ENCODE measurements around the gene DUSP3.

The DUSP3 gene

DNA sequence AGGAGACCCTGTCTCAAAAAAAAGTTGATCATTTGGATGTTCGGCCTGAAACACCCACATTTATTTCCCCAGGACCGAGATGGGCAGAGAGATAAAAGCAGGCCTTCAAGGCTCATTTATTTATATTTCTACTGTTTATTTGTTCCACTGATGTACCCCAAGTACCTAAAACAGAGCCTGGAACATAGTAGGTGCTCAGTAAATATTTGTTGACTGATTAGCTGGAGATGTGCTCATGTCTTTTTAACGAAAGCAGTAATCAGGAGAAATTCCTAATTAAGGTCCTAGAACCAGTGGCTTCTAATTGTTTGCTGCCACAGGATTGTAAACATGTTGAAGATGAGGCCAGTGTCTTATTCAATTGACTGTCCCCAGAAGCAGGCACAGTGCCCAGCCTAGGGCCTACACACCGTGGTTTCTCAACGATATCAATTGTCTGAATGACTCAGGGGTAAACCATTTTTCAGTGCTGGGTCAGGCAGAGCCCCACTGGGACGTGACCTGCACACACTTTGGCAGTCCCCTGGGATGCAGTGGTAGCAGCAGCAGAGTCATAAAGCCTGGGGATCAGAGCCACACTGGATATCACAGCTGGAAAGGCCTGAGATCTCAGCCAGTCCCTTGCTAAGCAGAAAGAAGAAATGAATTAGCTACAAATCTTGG is 54.9 kb downstream of the DUSP3 start:
- FAIRE-seq (no peak), DNase-seq (ENCODE audit: insufficient read length, low spot score) (no peak)
- TF ChIP-seq POU2F2 (IDR thresholded peaks at IDR 0.05; ENCODE audit: low read depth, low read length): no peak
- no peak for TF ChIP-seq TAF1 (IDR thresholded peaks at IDR 0.05; ENCODE audit: low read depth, low read length)
- TF ChIP-seq SPI1 (IDR thresholded peaks at IDR 0.05; ENCODE audit: low read depth, low read length): no peak
- TF ChIP-seq PAX5 (IDR thresholded peaks at IDR 0.05; ENCODE audit: insufficient read depth, low read length, severe bottlenecking): no peak
- no peak for TF ChIP-seq POLR2A (IDR thresholded peaks at IDR 0.05; ENCODE audit: low read depth, low read length)
- no peak for TF ChIP-seq POLR2AphosphoS5 (IDR thresholded peaks at IDR 0.05; ENCODE audit: low read depth, low read length)

DNA sequence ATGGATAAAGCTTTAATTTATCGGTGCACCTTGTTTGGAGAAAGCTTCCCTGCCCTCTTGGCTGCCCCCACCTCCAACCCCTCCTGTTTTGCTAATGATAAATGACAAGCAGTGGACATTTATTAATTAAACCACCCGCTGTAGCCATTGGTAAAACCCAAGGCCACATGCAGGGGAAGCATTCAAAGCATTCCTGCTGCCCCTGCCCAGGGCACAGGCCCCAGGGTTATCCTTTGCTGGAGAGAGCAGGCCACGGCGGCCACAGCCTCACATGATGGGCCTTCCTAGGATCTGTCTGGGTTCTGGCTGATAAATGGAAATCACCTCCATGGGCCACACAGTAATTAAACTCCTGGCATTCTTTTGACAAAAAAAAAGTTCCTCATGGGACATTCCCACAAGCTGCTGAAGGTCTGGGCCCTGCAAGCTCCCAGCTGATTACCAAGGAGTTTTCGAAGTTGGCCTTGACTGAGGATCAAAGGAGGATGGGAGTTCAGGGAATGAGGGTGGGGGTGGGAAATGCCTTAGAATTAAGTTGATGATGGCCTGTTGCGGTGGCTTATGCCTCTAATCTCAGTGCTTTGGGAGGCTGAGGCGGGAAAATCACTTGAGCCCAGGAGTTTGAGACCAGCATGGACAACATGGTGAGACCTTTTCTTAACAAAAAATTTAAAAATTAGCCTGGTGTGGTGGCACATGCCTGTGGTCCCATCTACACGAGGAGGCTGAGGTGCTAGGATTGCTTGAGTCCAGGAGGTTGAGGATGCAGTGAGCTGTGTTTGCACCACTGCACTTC is 55.7 kb downstream of the DUSP3 start:
- FAIRE-seq: no peak
- DNase-seq (ENCODE audit: insufficient read length, low spot score): no peak
- TF ChIP-seq TAF1 (IDR thresholded peaks at IDR 0.05; ENCODE audit: low read depth, low read length): no peak
- TF ChIP-seq SPI1 (IDR thresholded peaks at IDR 0.05; ENCODE audit: low read depth, low read length): no peak
- no peak for TF ChIP-seq POLR2AphosphoS5 (IDR thresholded peaks at IDR 0.05; ENCODE audit: low read depth, low read length)
- TF ChIP-seq POU2F2 (IDR thresholded peaks at IDR 0.05; ENCODE audit: low read depth, low read length): no peak
- TF ChIP-seq PAX5 (IDR thresholded peaks at IDR 0.05; ENCODE audit: insufficient read depth, low read length, severe bottlenecking): no peak
- TF ChIP-seq POLR2A (IDR thresholded peaks at IDR 0.05; ENCODE audit: low read depth, low read length): no peak

- TF ChIP-seq SPI1 (IDR thresholded peaks at IDR 0.05; ENCODE audit: low read depth, low read length): no peak
- TF ChIP-seq POLR2A (IDR thresholded peaks at IDR 0.05; ENCODE audit: low read depth, low read length): no peak
- no peak for TF ChIP-seq TAF1 (IDR thresholded peaks at IDR 0.05; ENCODE audit: low read depth, low read length)
- TF ChIP-seq POU2F2 (IDR thresholded peaks at IDR 0.05; ENCODE audit: low read depth, low read length): no peak
- TF ChIP-seq POLR2AphosphoS5 (IDR thresholded peaks at IDR 0.05; ENCODE audit: low read depth, low read length): no peak
- TF ChIP-seq PAX5 (IDR thresholded peaks at IDR 0.05; ENCODE audit: insufficient read depth, low read length, severe bottlenecking): no peak
- DNase-seq (ENCODE audit: insufficient read length, low spot score) (no peak), FAIRE-seq (no peak)
These were observed 56.5 kb downstream of the DUSP3 start for GRCh38 chr17:43722269-43722619.

GRCh38 chr17:43721537-43722268 is 57.1 kb downstream of the DUSP3 start:
- DNase-seq (ENCODE audit: insufficient read length, low spot score) (no peak), FAIRE-seq (no peak)
- TF ChIP-seq PAX5 (IDR thresholded peaks at IDR 0.05; ENCODE audit: insufficient read depth, low read length, severe bottlenecking) (no peak), POU2F2 (IDR thresholded peaks at IDR 0.05; ENCODE audit: low read depth, low read length) (no peak), POLR2AphosphoS5 (IDR thresholded peaks at IDR 0.05; ENCODE audit: low read depth, low read length) (no peak), TAF1 (IDR thresholded peaks at IDR 0.05; ENCODE audit: low read depth, low read length) (no peak), SPI1 (IDR thresholded peaks at IDR 0.05; ENCODE audit: low read depth, low read length) (no peak), POLR2A (IDR thresholded peaks at IDR 0.05; ENCODE audit: low read depth, low read length) (no peak)

DNA sequence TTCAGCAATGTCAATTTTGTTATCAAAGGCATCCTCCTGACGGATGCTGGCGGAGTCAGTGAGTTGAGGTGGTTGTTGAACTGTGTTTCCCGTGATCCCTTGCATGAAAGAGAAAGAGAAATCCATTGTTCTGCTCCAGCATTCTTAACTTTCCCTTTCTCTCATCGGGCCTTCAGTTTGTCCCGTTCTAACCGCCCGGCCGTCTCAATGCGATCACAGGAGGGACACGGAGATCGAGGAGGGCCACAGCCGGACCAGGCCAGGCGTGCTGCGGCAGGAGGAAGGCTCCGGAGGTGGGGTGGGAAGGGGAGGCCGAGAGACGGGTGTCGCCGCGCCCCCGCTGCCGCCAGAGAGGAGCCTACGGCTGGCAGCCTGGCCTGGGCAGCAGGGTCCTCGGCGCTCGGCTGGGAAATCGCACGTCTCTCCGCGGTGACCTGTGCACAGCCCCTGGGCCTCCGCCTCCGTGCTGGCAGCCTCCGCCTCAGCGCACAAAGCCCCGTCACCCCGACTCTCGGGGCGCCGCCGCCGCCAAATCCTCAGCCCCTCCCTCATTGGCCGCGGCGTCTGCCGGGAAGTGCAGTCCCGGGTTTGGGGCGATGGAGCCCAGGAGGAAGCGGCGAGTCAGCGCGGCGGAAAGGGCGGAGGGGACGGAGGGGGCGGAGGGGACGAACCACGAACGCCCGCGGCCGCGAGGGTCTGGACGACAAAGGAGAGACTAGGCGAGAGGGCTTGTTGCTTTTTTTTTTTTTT is 58.3 kb downstream of the DUSP3 start:
- TF ChIP-seq POLR2A (IDR thresholded peaks at IDR 0.05; ENCODE audit: low read depth, low read length) (peak; percentile 43), POLR2AphosphoS5 (IDR thresholded peaks at IDR 0.05; ENCODE audit: low read depth, low read length) (peak; percentile 62; the same call in 1 of the 2 replicates), TAF1 (IDR thresholded peaks at IDR 0.05; ENCODE audit: low read depth, low read length) (no peak), POU2F2 (IDR thresholded peaks at IDR 0.05; ENCODE audit: low read depth, low read length) (no peak), SPI1 (IDR thresholded peaks at IDR 0.05; ENCODE audit: low read depth, low read length) (peak; percentile 26; the same call in 1 of the 2 replicates), PAX5 (IDR thresholded peaks at IDR 0.05; ENCODE audit: insufficient read depth, low read length, severe bottlenecking) (no peak)
- peak; percentile 83 for DNase-seq (ENCODE audit: insufficient read length, low spot score)
- no peak for FAIRE-seq

GRCh38 chr17:43719578-43719977 is 59.2 kb downstream of the DUSP3 start:
- FAIRE-seq (peak; percentile 59), DNase-seq (ENCODE audit: insufficient read length, low spot score) (no peak)
- no peak for TF ChIP-seq POLR2A (IDR thresholded peaks at IDR 0.05; ENCODE audit: low read depth, low read length)
- TF ChIP-seq TAF1 (IDR thresholded peaks at IDR 0.05; ENCODE audit: low read depth, low read length): no peak
- no peak for TF ChIP-seq POU2F2 (IDR thresholded peaks at IDR 0.05; ENCODE audit: low read depth, low read length)
- TF ChIP-seq PAX5 (IDR thresholded peaks at IDR 0.05; ENCODE audit: insufficient read depth, low read length, severe bottlenecking): no peak
- no peak for TF ChIP-seq POLR2AphosphoS5 (IDR thresholded peaks at IDR 0.05; ENCODE audit: low read depth, low read length)
- peak; percentile 82 for TF ChIP-seq SPI1 (IDR thresholded peaks at IDR 0.05; ENCODE audit: low read depth, low read length)

DNA sequence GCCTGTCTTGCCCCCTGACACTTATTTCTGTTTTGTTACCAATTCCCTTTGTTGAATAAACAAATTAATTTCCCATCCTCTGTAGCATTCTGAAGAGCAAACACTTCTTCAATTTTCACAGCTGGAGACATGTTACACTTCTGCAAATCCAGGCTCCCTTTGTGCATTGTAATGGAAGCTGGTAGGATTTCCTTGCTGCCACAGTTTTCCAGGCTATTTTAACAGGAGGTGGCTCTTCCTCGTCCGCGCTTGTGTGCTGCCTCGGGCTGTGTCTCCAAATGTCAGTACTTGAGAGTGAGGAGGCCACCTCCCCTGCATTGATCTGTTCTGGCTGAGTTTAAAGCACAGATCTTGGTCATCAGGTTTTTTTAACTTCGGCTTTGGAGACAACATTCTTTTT is 60.2 kb downstream of the DUSP3 start:
- FAIRE-seq (no peak), DNase-seq (ENCODE audit: insufficient read length, low spot score) (no peak)
- TF ChIP-seq TAF1 (IDR thresholded peaks at IDR 0.05; ENCODE audit: low read depth, low read length): no peak
- no peak for TF ChIP-seq POLR2AphosphoS5 (IDR thresholded peaks at IDR 0.05; ENCODE audit: low read depth, low read length)
- TF ChIP-seq SPI1 (IDR thresholded peaks at IDR 0.05; ENCODE audit: low read depth, low read length): no peak
- no peak for TF ChIP-seq POLR2A (IDR thresholded peaks at IDR 0.05; ENCODE audit: low read depth, low read length)
- TF ChIP-seq POU2F2 (IDR thresholded peaks at IDR 0.05; ENCODE audit: low read depth, low read length): no peak
- no peak for TF ChIP-seq PAX5 (IDR thresholded peaks at IDR 0.05; ENCODE audit: insufficient read depth, low read length, severe bottlenecking)

DNA sequence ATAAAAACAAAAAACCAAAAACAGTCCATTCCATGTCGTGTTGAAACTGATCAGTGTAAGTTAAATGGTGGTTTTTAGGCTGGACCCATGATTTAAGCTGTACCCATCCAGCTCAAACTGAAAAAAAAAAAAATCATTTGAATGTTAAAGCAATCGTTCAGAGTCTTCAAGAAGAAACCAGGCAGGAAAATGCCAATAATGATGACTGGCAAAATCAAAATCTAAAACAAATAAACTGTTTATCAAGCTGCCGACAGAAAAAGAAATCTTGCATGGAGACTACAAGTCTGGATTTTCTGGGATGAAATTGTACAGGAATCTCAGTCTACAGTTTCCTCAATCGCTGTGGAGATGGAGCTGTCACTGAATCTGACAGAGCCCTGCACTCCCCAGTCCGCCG is 60.9 kb downstream of the DUSP3 start:
- FAIRE-seq: no peak
- no peak for DNase-seq (ENCODE audit: insufficient read length, low spot score)
- no peak for TF ChIP-seq PAX5 (IDR thresholded peaks at IDR 0.05; ENCODE audit: insufficient read depth, low read length, severe bottlenecking)
- TF ChIP-seq TAF1 (IDR thresholded peaks at IDR 0.05; ENCODE audit: low read depth, low read length): no peak
- TF ChIP-seq POLR2AphosphoS5 (IDR thresholded peaks at IDR 0.05; ENCODE audit: low read depth, low read length): no peak
- no peak for TF ChIP-seq POU2F2 (IDR thresholded peaks at IDR 0.05; ENCODE audit: low read depth, low read length)
- TF ChIP-seq SPI1 (IDR thresholded peaks at IDR 0.05; ENCODE audit: low read depth, low read length): no peak
- no peak for TF ChIP-seq POLR2A (IDR thresholded peaks at IDR 0.05; ENCODE audit: low read depth, low read length)

Measured in GM12891 (cell line).